K562 (cell line): ENCODE data around the gene SLC15A1. TPM values are rescaled to one million over a fixed set of nuclear protein-coding genes. Genes with fewer than 3 reads are reported as not detected.

Source experiments
- ATAC-seq: fragments of 200-7000 bp; cut with Tn5 transposase; 3 replicates; pipeline ENCODE4 v1.9.1; 2020; ENCODE audit warnings: moderate library complexity
- BruUV-seq: library from RNA; stranded (reverse); fragments of 400-500 nt; replicated peaks from 2 replicates; lab custom pipeline; 2021; lab: Mats Ljungman, UMichigan
- CTCF ChIA-PET: fragments of 300-600 bp; formaldehyde crosslinking; extraction: SDS; loops from one replicate; lab custom pipeline; 2021; ENCODE audit warnings: low intra/inter-chr PET ratio; lab: Yijun Ruan, JAX
- POLR2A ChIA-PET: fragments of 300-600, 350-650 bp; sonication (Branson Sonifier 250); formaldehyde crosslinking; extraction: SDS; loops from one replicate; lab custom pipeline; 2021; ENCODE audit warnings: antibody characterized with exemption, inconsistent platforms; lab: Yijun Ruan, JAX
- DNase-seq, 4 experiments: peaks; one replicate each; pipeline versions ENCODE4 v3.0.0 to v3.0.0-alpha.2; 2011 to 2018; ENCODE audit warnings: low spot score in 3 of 4, mixed read lengths in 3 of 4; ENCODE audit errors: extremely low read depth in 1 of 4
- FAIRE-seq: peaks from 2 replicates; lab custom pipeline; 2011; peaks lifted over from hg19 to GRCh38; lab: Jason Lieb, UNC
- H2AFZ ChIP-seq: 2 replicates; pipeline ENCODE4 v1.6.0; 2011; ENCODE audit warnings: low read depth, low read length, control low read depth, inconsistent platforms
- H3K27ac ChIP-seq: fragments of 200-600 bp; 3 replicates; pipeline ENCODE4 v1.8.0; 2011; ENCODE audit warnings: low read depth, mild to moderate bottlenecking, control low read depth, inconsistent platforms, low read length, moderate library complexity, mixed read lengths; ENCODE audit errors: extremely low read depth
- H3K27me3 ChIP-seq, 2 experiments: fragments of 300-600 bp in 1 of 2; 2 replicates in 1 of 2; 3 replicates in 1 of 2; pipeline versions ENCODE4 v1.6.0 to v1.8.0; 2011; ENCODE audit warnings: inconsistent platforms in 2 of 2, low read length in 2 of 2, mild to moderate bottlenecking in 1 of 2, mixed read lengths in 1 of 2, moderate library complexity in 1 of 2; ENCODE audit not compliant: control insufficient read depth in 2 of 2, insufficient read depth in 2 of 2
- H3K36me3 ChIP-seq: fragments of 300-600 bp; 3 replicates; pipeline ENCODE4 v1.8.0; 2011; ENCODE audit warnings: mild to moderate bottlenecking, low read length, inconsistent platforms; ENCODE audit not compliant: control insufficient read depth, insufficient read depth
- H3K4me1 ChIP-seq, 2 experiments: fragments of 200-600 bp in 1 of 2; replicated peaks in 1 of 2; 2 replicates in 1 of 2; 3 replicates in 1 of 2; pipeline versions ENCODE4 v1.5.1 to v1.8.0; 2011; ENCODE audit warnings: inconsistent platforms in 2 of 2, low read length in 2 of 2, mild to moderate bottlenecking in 1 of 2, mixed read lengths in 1 of 2, moderate library complexity in 1 of 2; ENCODE audit not compliant: control insufficient read depth in 2 of 2, insufficient read depth in 2 of 2
- H3K4me2 ChIP-seq: 2 replicates; pipeline ENCODE4 v1.6.1; 2011; ENCODE audit warnings: low read length, control low read depth, inconsistent platforms, mixed read lengths; ENCODE audit not compliant: insufficient read depth
- H3K4me3 ChIP-seq: fragments of 200-600 bp; sonication (generic), shearing (Covaris generic); 2 replicates; pipeline ENCODE4 v1.5.1; 2016; ENCODE audit warnings: control low read depth, inconsistent platforms
- H3K79me2 ChIP-seq: fragments of 200-600 bp; 3 replicates; pipeline ENCODE4 v1.8.0; 2011; ENCODE audit warnings: low read length, inconsistent platforms; ENCODE audit not compliant: control insufficient read depth, insufficient read depth
- H3K9ac ChIP-seq, 2 experiments: 2 replicates each; pipeline versions ENCODE4 v1.6.0 to v1.6.1; 2011; ENCODE audit warnings: low read depth in 2 of 2, low read length in 2 of 2, control low read depth in 1 of 2, inconsistent platforms in 1 of 2, mild to moderate bottlenecking in 1 of 2, mixed read lengths in 1 of 2; ENCODE audit not compliant: insufficient read depth in 1 of 2
- H3K9me1 ChIP-seq: one replicate; pipeline ENCODE4 v1.6.0; 2011; ENCODE audit warnings: inconsistent platforms, mild to moderate bottlenecking, low read length, moderate library complexity; ENCODE audit not compliant: control insufficient read depth, insufficient read depth
- H3K9me3 ChIP-seq: replicated peaks from 2 replicates; pipeline ENCODE4 v1.5.1; 2011; ENCODE audit warnings: low read depth, low read length, inconsistent platforms; ENCODE audit not compliant: control insufficient read depth, insufficient read depth
- H4K20me1 ChIP-seq: replicated peaks from 2 replicates; pipeline ENCODE4 v1.6.1; 2011; ENCODE audit warnings: low read length, inconsistent platforms, mixed read lengths; ENCODE audit not compliant: control insufficient read depth, insufficient read depth
- COPS2 ChIP-seq: fragments of 450-650 bp; conservative IDR thresholded peaks from 2 replicates; pipeline ENCODE4 v1.6.1; 2016; ENCODE audit warnings: mild to moderate bottlenecking, moderate library complexity
- ELF4 ChIP-seq: fragments of 450-650 bp; formaldehyde crosslinking; IDR thresholded peaks from 2 replicates; pipeline ENCODE4 v1.4.0; 2022; ENCODE audit warnings: missing genetic modification characterization
- GABPB2 ChIP-seq: fragments of 250-450 bp; sonication (Bioruptor Pico); conservative IDR thresholded peaks from 2 replicates; pipeline ENCODE4 v1.5.1; 2021; ENCODE audit warnings: mild to moderate bottlenecking
- HSF4 ChIP-seq: fragments of 250-450 bp; sonication (Bioruptor Pico); IDR thresholded peaks from 2 replicates; pipeline ENCODE4 v2.1.2; 2022; ENCODE audit warnings: mild to moderate bottlenecking, moderate library complexity, borderline replicate concordance
- IRF2 ChIP-seq: sonication (generic); formaldehyde crosslinking; IDR thresholded peaks from 2 replicates; pipeline ENCODE4 v1.8.1; 2022; ENCODE audit warnings: mild to moderate bottlenecking, missing genetic modification reagents
- PHF21A ChIP-seq: fragments of 450-650 bp; IDR thresholded peaks from 2 replicates; pipeline ENCODE4 v1.6.1; 2017; ENCODE audit warnings: low read depth, borderline replicate concordance
- RBM17 ChIP-seq: fragments of 200-400 bp; formaldehyde crosslinking; IDR thresholded peaks from 2 replicates; pipeline ENCODE4 v1.6.1; 2017; ENCODE audit warnings: low read depth, mild to moderate bottlenecking, low read length, borderline replicate concordance
- TAF1 ChIP-seq: IDR thresholded peaks from 2 replicates; pipeline ENCODE4 v1.6.1; 2011; ENCODE audit warnings: mild to moderate bottlenecking, low read length, moderate library complexity; ENCODE audit not compliant: insufficient read depth, control insufficient read depth, severe bottlenecking; ENCODE audit errors: extremely low read depth
- TCFL5 ChIP-seq: fragments of 250-450 bp; sonication (Bioruptor Pico); conservative IDR thresholded peaks from 2 replicates; pipeline ENCODE4 v1.6.1; 2021; ENCODE audit warnings: mild to moderate bottlenecking, moderate library complexity, matching md5 sums
- TEAD1 ChIP-seq, 2 experiments: fragments of 450-650 bp in 1 of 2; sonication (generic) in 1 of 2; formaldehyde crosslinking; IDR thresholded peaks; 2 replicates each; pipeline versions ENCODE4 v1.4.0 to v1.8.0; 2020 to 2022; ENCODE audit warnings: mild to moderate bottlenecking in 2 of 2, missing genetic modification reagents in 1 of 2
- WHSC1 ChIP-seq: IDR thresholded peaks from one replicate; pipeline ENCODE4 v1.6.1; 2012; ENCODE audit warnings: low read length, control low read depth, inconsistent platforms
- ZNF12 ChIP-seq: sonication (generic); formaldehyde crosslinking; IDR thresholded peaks from 2 replicates; pipeline ENCODE4 v1.4.0; 2020; ENCODE audit warnings: mild to moderate bottlenecking, missing genetic modification reagents
- ZNF274 ChIP-seq: IDR thresholded peaks from 2 replicates; pipeline ENCODE4 v1.6.1; 2011; ENCODE audit warnings: low read depth, mild to moderate bottlenecking, low read length, moderate library complexity, borderline replicate concordance
- ZNF408 ChIP-seq: fragments of 250-450 bp; sonication (Bioruptor Pico); IDR thresholded peaks from 2 replicates; pipeline ENCODE4 v1.4.0; 2020; ENCODE audit warnings: low read depth, mild to moderate bottlenecking, moderate library complexity
- WGBS: fragments of 100-300 bp; shearing (Covaris generic); methylation state at CpG from one replicate; pipeline ENCODE4 v1.1.6; 2016; ENCODE audit warnings: low coverage, mixed read lengths; ENCODE audit not compliant: insufficient coverage; ENCODE audit errors: missing lambda C conversion rate; 5-methylcytosine and 5-hydroxymethylcytosine counted together
- in situ Hi-C: fragments of 300-500 bp; cut with MboI; formaldehyde crosslinking; loops from 4 replicates; pipeline ENCODE4 v1.15.0; 2018; ENCODE audit warnings: inconsistent platforms, mixed read lengths
- intact Hi-C: fragments of 100-400 bp; cut with micrococcal nuclease; formaldehyde crosslinking; loops from 2 replicates; pipeline ENCODE4 v1.14.2; 2022
- polyA plus RNA-seq, 8 experiments: library from polyadenylated mRNA; depleted of rRNA in 4 of 8; stranded (reverse) in 5 of 8; unstranded in 3 of 8; fragments of >200 nt; fragmentation: Nextera tagmentation in 2 of 8; fragmentation: Illumina TruSeq in 1 of 8; extraction: Ambion mirVana in 2 of 8; extraction: Trizol in 1 of 8; gene quantifications; 2 replicates each; pipeline versions ENCODE4 v1.2.1 to v1.2.3, GENCODE V29; 2011 to 2014; ENCODE audit warnings: inconsistent platforms in 1 of 8, missing spikeins in 1 of 8
- total RNA-seq, 7 experiments: library from RNA; depleted of rRNA in 6 of 7; stranded (reverse); fragments of >200 nt in 6 of 7; fragmentation: Illumina TruSeq in 2 of 7; extraction: Trizol in 2 of 7; gene quantifications; 2 replicates each; pipeline versions ENCODE4 v1.2.1 to v1.2.3, GENCODE V29; 2011 to 2021; ENCODE audit warnings: low replicate concordance in 1 of 7
- TF ChIP-seq, protein P1 (sequence below), 3 experiments: IDR thresholded peaks in 2 of 3; conservative IDR thresholded peaks in 1 of 3; 2 replicates each; pipeline ENCODE4 v1.5.1; 2011 to 2012; ENCODE audit warnings: low read length in 3 of 3, mild to moderate bottlenecking in 3 of 3, control low read depth in 2 of 3, improper control_type of control experiment in 1 of 3, inconsistent platforms in 1 of 3, low read depth in 1 of 3, mixed read lengths in 1 of 3, moderate library complexity in 1 of 3; ENCODE audit not compliant: insufficient read depth in 2 of 3
- TF ChIP-seq, protein P2 (sequence below): sonication (generic); formaldehyde crosslinking; IDR thresholded peaks from 2 replicates; pipeline ENCODE4 v1.8.1; 2023; ENCODE audit warnings: mild to moderate bottlenecking, missing genetic modification reagents
- TF ChIP-seq, protein P3 (sequence below): fragments of 450-650 bp; IDR thresholded peaks from 2 replicates; pipeline ENCODE4 v1.6.1; 2018; ENCODE audit warnings: mild to moderate bottlenecking, low read depth; ENCODE audit not compliant: partially characterized antibody

SLC15A1 gene
- total and polyA plus RNA-seq, 9 of the 15 experiments (the other 6 are each of a cell fraction or from before 2014, with no cell fraction given): not detected

DNA sequence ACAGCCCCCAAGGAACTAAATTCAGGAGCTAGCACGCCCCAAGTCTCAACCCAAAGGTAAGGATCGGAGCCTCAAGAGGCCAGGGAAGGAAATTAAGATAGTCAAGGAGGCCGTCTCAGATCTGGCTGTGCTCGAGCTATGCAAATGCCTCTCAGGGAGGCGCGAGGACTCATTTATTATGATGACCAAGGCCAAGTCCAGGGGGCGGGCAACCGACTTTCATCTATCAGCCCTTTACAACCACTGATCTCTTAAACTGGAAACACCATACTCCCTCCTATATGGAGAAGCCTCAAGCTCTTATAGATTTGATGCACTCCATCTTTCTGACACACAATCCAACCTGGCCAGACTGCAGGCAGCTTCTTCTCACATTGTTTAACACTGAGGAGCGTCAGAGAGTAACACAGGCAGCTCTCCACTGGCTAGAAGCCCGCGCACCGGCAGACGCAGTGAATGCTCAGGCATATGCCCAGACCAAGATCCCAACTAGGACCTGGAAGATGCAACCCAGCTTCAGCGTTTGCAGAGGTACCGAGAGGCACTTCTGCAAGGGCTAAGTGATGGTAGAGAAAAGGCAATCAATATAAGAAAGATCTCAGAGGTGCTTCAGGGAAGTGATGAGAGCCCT lies 9.6 kb upstream of the SLC15A1 start:
- WGBS: 4% methylated on average over 14 of the region's 15 CpGs
- in situ Hi-C loops: no loop called here
- POLR2A ChIA-PET: interaction anchor here (1.2 to 1.6 kb wide), 2 partner anchors 13 to 15 kb away, joined by 3 to 7 read pairs; no protein-coding TSS in a partner anchor
- BruUV-seq: no TSS peak
- Histone ChIP-seq H3K4me2 (peak overlapping the region; percentile 25; the same call in 1 of the 2 replicates), H3K4me3 (no peak overlapping the region), H3K36me3 (no peaks in the 10 kb centered on the region), H2AFZ (no peak overlapping the region), H3K9me3 (no peaks in the 10 kb centered on the region), H4K20me1 (no peaks in the 10 kb centered on the region), H3K9ac (no peak overlapping the region), H3K27me3 (peaks cover 23 to 46% of the 10 kb centered on the region in 2 experiments), H3K4me1 (no peaks in the 10 kb centered on the region), H3K79me2 (no peaks in the 10 kb centered on the region), H3K27ac (no peak overlapping the region), H3K9me1 (no peaks in the 10 kb centered on the region)
- FAIRE-seq: no peak
- no peak for DNase-seq
- intact Hi-C loops: no loop called here
- CTCF ChIA-PET: interaction anchor here (0.7 kb wide), 1 partner anchor 236 kb away, joined by 3 read pairs; no protein-coding TSS in a partner anchor
- no peak for ATAC-seq
- no peak for TF ChIP-seq RBM17
- TF ChIP-seq TAF1: no peak
- TF ChIP-seq, protein P1, sequence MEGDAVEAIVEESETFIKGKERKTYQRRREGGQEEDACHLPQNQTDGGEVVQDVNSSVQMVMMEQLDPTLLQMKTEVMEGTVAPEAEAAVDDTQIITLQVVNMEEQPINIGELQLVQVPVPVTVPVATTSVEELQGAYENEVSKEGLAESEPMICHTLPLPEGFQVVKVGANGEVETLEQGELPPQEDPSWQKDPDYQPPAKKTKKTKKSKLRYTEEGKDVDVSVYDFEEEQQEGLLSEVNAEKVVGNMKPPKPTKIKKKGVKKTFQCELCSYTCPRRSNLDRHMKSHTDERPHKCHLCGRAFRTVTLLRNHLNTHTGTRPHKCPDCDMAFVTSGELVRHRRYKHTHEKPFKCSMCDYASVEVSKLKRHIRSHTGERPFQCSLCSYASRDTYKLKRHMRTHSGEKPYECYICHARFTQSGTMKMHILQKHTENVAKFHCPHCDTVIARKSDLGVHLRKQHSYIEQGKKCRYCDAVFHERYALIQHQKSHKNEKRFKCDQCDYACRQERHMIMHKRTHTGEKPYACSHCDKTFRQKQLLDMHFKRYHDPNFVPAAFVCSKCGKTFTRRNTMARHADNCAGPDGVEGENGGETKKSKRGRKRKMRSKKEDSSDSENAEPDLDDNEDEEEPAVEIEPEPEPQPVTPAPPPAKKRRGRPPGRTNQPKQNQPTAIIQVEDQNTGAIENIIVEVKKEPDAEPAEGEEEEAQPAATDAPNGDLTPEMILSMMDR (IDR thresholded peaks at IDR 0.05 in 2 of 3, conservative IDR thresholded peaks at IDR 0.05 in 1 of 3; ENCODE audit: insufficient read depth in 2 of 3, low read depth in 1 of 3, low read length in 3 of 3): no peak
- no peak for TF ChIP-seq PHF21A
- no peak for TF ChIP-seq COPS2
- no peak for TF ChIP-seq ELF4 (CRISPR knock-in tag)
- no peak for TF ChIP-seq HSF4 (CRISPR knock-in tag)
- no peak for TF ChIP-seq ZNF274
- TF ChIP-seq, protein P2, sequence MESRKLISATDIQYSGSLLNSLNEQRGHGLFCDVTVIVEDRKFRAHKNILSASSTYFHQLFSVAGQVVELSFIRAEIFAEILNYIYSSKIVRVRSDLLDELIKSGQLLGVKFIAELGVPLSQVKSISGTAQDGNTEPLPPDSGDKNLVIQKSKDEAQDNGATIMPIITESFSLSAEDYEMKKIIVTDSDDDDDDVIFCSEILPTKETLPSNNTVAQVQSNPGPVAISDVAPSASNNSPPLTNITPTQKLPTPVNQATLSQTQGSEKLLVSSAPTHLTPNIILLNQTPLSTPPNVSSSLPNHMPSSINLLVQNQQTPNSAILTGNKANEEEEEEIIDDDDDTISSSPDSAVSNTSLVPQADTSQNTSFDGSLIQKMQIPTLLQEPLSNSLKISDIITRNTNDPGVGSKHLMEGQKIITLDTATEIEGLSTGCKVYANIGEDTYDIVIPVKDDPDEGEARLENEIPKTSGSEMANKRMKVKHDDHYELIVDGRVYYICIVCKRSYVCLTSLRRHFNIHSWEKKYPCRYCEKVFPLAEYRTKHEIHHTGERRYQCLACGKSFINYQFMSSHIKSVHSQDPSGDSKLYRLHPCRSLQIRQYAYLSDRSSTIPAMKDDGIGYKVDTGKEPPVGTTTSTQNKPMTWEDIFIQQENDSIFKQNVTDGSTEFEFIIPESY: no peak
- no peak for TF ChIP-seq WHSC1
- no peak for TF ChIP-seq IRF2 (CRISPR knock-in tag)
- TF ChIP-seq TCFL5 (CRISPR knock-in tag): no peak
- TF ChIP-seq TEAD1 (CRISPR knock-in tag; IDR thresholded peaks at IDR 0.05): no peak
- TF ChIP-seq GABPB2 (CRISPR knock-in tag): no peak
- no peak for TF ChIP-seq ZNF408 (CRISPR knock-in tag)
- TF ChIP-seq, protein P3, sequence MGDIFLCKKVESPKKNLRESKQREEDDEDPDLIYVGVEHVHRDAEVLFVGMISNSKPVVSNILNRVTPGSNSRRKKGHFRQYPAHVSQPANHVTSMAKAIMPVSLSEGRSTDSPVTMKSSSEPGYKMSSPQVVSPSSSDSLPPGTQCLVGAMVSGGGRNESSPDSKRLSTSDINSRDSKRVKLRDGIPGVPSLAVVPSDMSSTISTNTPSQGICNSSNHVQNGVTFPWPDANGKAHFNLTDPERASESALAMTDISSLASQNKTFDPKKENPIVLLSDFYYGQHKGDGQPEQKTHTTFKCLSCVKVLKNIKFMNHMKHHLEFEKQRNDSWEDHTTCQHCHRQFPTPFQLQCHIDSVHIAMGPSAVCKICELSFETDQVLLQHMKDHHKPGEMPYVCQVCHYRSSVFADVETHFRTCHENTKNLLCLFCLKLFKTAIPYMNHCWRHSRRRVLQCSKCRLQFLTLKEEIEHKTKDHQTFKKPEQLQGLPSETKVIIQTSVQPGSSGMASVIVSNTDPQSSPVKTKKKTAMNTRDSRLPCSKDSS: no peak
- no peak for TF ChIP-seq ZNF12 (CRISPR knock-in tag)
